H9 (cell line): ENCODE measurements around the gene RBBP9. TPM values are rescaled to one million over a fixed set of nuclear protein-coding genes. Genes with fewer than 3 reads are reported as not detected.

ENCODE experiments used
- DNase-seq: peaks from one replicate; pipeline ENCODE4 v3.0.0-alpha.2; 2017
- H2AFZ ChIP-seq: one replicate; pipeline ENCODE4 v1.6.1; 2013; ENCODE audit warnings: mild to moderate bottlenecking, low read length, control low read depth, moderate library complexity
- H2AK5ac ChIP-seq: 2 replicates; pipeline ENCODE4 v1.6.1; 2013; ENCODE audit warnings: low read length, control low read depth, mixed read lengths; ENCODE audit not compliant: insufficient read length
- H2BK120ac ChIP-seq: one replicate; pipeline ENCODE4 v1.6.1; 2013; ENCODE audit warnings: low read depth, mild to moderate bottlenecking, low read length, control low read depth, inconsistent platforms; ENCODE audit not compliant: poor library complexity, severe bottlenecking
- H2BK12ac ChIP-seq: 2 replicates; pipeline ENCODE4 v1.6.1; 2013; ENCODE audit warnings: low read length, control low read depth, mixed read lengths, low read depth; ENCODE audit not compliant: insufficient read length
- H2BK15ac ChIP-seq: 2 replicates; pipeline ENCODE4 v1.6.1; 2013; ENCODE audit warnings: low read depth, low read length, control low read depth
- H2BK20ac ChIP-seq: one replicate; pipeline ENCODE4 v1.6.1; 2013; ENCODE audit warnings: low read depth, mild to moderate bottlenecking, low read length, control low read depth, inconsistent platforms; ENCODE audit not compliant: poor library complexity, severe bottlenecking
- H2BK5ac ChIP-seq: 2 replicates; pipeline ENCODE4 v1.6.1; 2013; ENCODE audit warnings: low read length, control low read depth, mixed read lengths; ENCODE audit not compliant: insufficient read length
- H3K14ac ChIP-seq: 2 replicates; pipeline ENCODE4 v1.6.1; 2013; ENCODE audit warnings: low read length, control low read depth; ENCODE audit not compliant: insufficient read depth
- H3K18ac ChIP-seq: 2 replicates; pipeline ENCODE4 v1.6.1; 2013; ENCODE audit warnings: low read depth, mild to moderate bottlenecking, mixed read lengths, low read length, control low read depth; ENCODE audit not compliant: insufficient read length
- H3K23ac ChIP-seq: 2 replicates; pipeline ENCODE4 v1.6.1; 2013; ENCODE audit warnings: low read length, control low read depth, mixed read lengths, low read depth; ENCODE audit not compliant: insufficient read length
- H3K23me2 ChIP-seq: 2 replicates; pipeline ENCODE4 v1.6.1; 2013; ENCODE audit warnings: low read depth, mild to moderate bottlenecking, mixed read lengths, low read length, control low read depth; ENCODE audit not compliant: insufficient read length, poor library complexity, severe bottlenecking
- H3K27ac ChIP-seq: 2 replicates; pipeline ENCODE4 v1.5.1; 2013; ENCODE audit warnings: low read length, control low read depth, mixed read lengths, low read depth; ENCODE audit not compliant: insufficient read length
- H3K27me3 ChIP-seq: 2 replicates; pipeline ENCODE4 v1.6.1; 2013; ENCODE audit warnings: low read length, control low read depth, inconsistent platforms; ENCODE audit not compliant: insufficient read depth
- H3K4ac ChIP-seq: 2 replicates; pipeline ENCODE4 v1.6.1; 2013; ENCODE audit warnings: low read depth, mild to moderate bottlenecking, control low read depth, inconsistent platforms, low read length, moderate library complexity
- H3K4me1 ChIP-seq: 2 replicates; pipeline ENCODE4 v1.6.1; 2013; ENCODE audit warnings: low read length, control low read depth, inconsistent platforms; ENCODE audit not compliant: insufficient read depth
- H3K4me2 ChIP-seq: 2 replicates; pipeline ENCODE4 v1.6.1; 2013; ENCODE audit warnings: low read length, control low read depth, mixed read lengths; ENCODE audit not compliant: insufficient read length, insufficient read depth
- H3K56ac ChIP-seq: 2 replicates; pipeline ENCODE4 v1.6.1; 2013; ENCODE audit warnings: low read depth, mild to moderate bottlenecking, mixed read lengths, low read length, control low read depth; ENCODE audit not compliant: insufficient read length
- H3K79me1 ChIP-seq: 2 replicates; pipeline ENCODE4 v1.6.1; 2013; ENCODE audit warnings: low read depth, mild to moderate bottlenecking, moderate library complexity, low read length, control low read depth, inconsistent platforms; ENCODE audit not compliant: insufficient read depth, poor library complexity, severe bottlenecking
- H3K79me2 ChIP-seq: 2 replicates; pipeline ENCODE4 v1.6.1; 2013; ENCODE audit warnings: low read length, control low read depth, inconsistent platforms; ENCODE audit not compliant: insufficient read depth
- H3K9ac ChIP-seq: 2 replicates; pipeline ENCODE4 v1.6.1; 2013; ENCODE audit warnings: low read length, control low read depth, mixed read lengths; ENCODE audit not compliant: insufficient read length; ENCODE audit errors: extremely low read depth
- H3K9me3 ChIP-seq: one replicate; pipeline ENCODE4 v1.6.1; 2013; ENCODE audit warnings: low read depth, low read length, inconsistent platforms; ENCODE audit not compliant: control insufficient read depth
- H3T11ph ChIP-seq: one replicate; pipeline ENCODE4 v1.6.1; 2013; ENCODE audit warnings: mild to moderate bottlenecking, low read length, control low read depth, inconsistent platforms
- H4K20me1 ChIP-seq: one replicate; pipeline ENCODE4 v1.6.1; 2013; ENCODE audit not compliant: control insufficient read depth, insufficient read length, insufficient read depth
- H4K5ac ChIP-seq: 2 replicates; pipeline ENCODE4 v1.6.1; 2013; ENCODE audit warnings: low read depth, mild to moderate bottlenecking, mixed read lengths, low read length, control low read depth; ENCODE audit not compliant: insufficient read length
- H4K8ac ChIP-seq: replicated peaks from 2 replicates; pipeline ENCODE4 v1.6.1; 2013; ENCODE audit warnings: low read length, control low read depth, mixed read lengths, low read depth; ENCODE audit not compliant: insufficient read length
- H4K91ac ChIP-seq: 2 replicates; pipeline ENCODE4 v1.6.1; 2013; ENCODE audit warnings: low read depth, mild to moderate bottlenecking, moderate library complexity, mixed read lengths, low read length, control low read depth; ENCODE audit not compliant: insufficient read length
- H3K27ac Mint-ChIP-seq, 3 experiments: 2 replicates in 2 of 3; 3 replicates in 1 of 3; pipeline ENCODE4 v1.8.0; 2020 to 2021; ENCODE audit warnings: mixed read lengths in 3 of 3, mild to moderate bottlenecking in 1 of 3, moderate library complexity in 1 of 3
- H3K27me3 Mint-ChIP-seq: 2 replicates; pipeline ENCODE4 v1.8.0; 2021; ENCODE audit warnings: low read depth, mild to moderate bottlenecking, moderate library complexity, mixed read lengths
- H3K36me3 Mint-ChIP-seq, 3 experiments: 2 replicates in 2 of 3; 3 replicates in 1 of 3; pipeline ENCODE4 v1.8.0; 2020 to 2021; ENCODE audit warnings: low read depth in 3 of 3, mixed read lengths in 3 of 3; ENCODE audit not compliant: insufficient read depth in 1 of 3
- H3K4me1 Mint-ChIP-seq, 2 experiments: 2 replicates each; pipeline ENCODE4 v1.8.0; 2020; ENCODE audit warnings: mixed read lengths in 2 of 2
- H3K4me3 Mint-ChIP-seq, 2 experiments: 2 replicates in 1 of 2; 3 replicates in 1 of 2; pipeline ENCODE4 v1.8.0; 2020 to 2021; ENCODE audit warnings: mild to moderate bottlenecking in 2 of 2, mixed read lengths in 2 of 2, moderate library complexity in 1 of 2
- H3K9me3 Mint-ChIP-seq, 2 experiments: 2 replicates in 1 of 2; 3 replicates in 1 of 2; pipeline ENCODE4 v1.8.0; 2020; ENCODE audit warnings: mild to moderate bottlenecking in 2 of 2, mixed read lengths in 2 of 2, moderate library complexity in 1 of 2
- WGBS: extraction: QIAGEN DNeasy Blood & Tissue Kit; methylation state at CpG from one replicate; pipeline ENCODE4 v1.1.7; 2013; ENCODE audit warnings: missing lambda C conversion rate, low lambda C conversion rate, mixed read lengths; ENCODE audit not compliant: insufficient read length; ENCODE audit errors: extremely low coverage; 5-methylcytosine and 5-hydroxymethylcytosine counted together
- total RNA-seq: library from RNA; stranded (reverse); gene quantifications from 2 replicates; pipeline ENCODE4 v1.2.1, GENCODE V29; 2021
- TF ChIP-seq, protein P1 (sequence below): fragments of 200-600 bp; sonication (generic); conservative IDR thresholded peaks from 3 replicates; pipeline ENCODE4 v1.8.0; 2021; ENCODE audit warnings: antibody characterized with exemption, mild to moderate bottlenecking

RBBP9 gene
- total RNA-seq, 1 experiment from 2014 or later: 12.0 TPM

DNA sequence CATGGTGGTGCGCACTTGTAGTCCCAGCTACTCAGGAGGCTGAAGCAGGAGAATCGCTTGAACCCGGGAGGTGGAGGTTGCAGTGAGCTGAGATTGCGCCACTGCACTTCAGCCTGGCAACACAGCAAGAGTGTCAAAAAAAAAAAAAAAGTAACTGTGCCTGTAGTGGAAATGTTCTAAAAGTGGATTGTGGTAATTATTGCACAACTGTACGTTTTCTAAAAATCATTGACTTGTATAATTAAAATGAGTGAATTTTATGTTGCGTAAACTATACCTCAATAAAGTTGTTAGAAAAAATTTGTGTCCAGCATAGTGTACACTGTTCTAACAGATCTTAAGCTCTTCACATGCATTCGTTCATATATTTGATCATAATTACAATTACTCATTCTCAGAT is 16.2 kb upstream of the RBBP9 start:
- Mint-ChIP-seq H3K9me3 (no peaks in the 10 kb centered on the region), H3K4me1 (peaks cover 7 to 8% of the 10 kb centered on the region in 2 experiments; a peak in 3 of 4 replicates), H3K36me3 (peaks cover 18 to 50% (median 48%) of the 10 kb centered on the region in 3 experiments; a peak in 5 of 7 replicates), H3K27me3 (no peaks in the 10 kb centered on the region), H3K4me3 (no peak overlapping the region), H3K27ac (no peak overlapping the region)
- Histone ChIP-seq H2BK120ac (no peak overlapping the region), H4K8ac (no peak overlapping the region), H4K5ac (no peak overlapping the region), H4K20me1 (no peaks in the 10 kb centered on the region), H3K27ac (no peak overlapping the region), H3K23ac (no peak overlapping the region), H3K4me1 (no peaks in the 10 kb centered on the region), H3K79me2 (peaks cover 3% of the 10 kb centered on the region; the same call in 1 of the 2 replicates), H3K79me1 (no peaks in the 10 kb centered on the region), H3K23me2 (peaks cover 3% of the 10 kb centered on the region), H3K4ac (no peak overlapping the region), H2BK5ac (no peak overlapping the region), H3T11ph (no peak overlapping the region), H2BK20ac (no peak overlapping the region), H2BK15ac (no peak overlapping the region), H3K4me2 (no peak overlapping the region), H2BK12ac (no peak overlapping the region), H3K56ac (no peak overlapping the region), H3K27me3 (no peaks in the 10 kb centered on the region), H2AFZ (no peak overlapping the region), H2AK5ac (no peak overlapping the region), H3K14ac (no peak overlapping the region), H3K9ac (no peak overlapping the region), H3K18ac (no peak overlapping the region), H4K91ac (no peak overlapping the region), H3K9me3 (no peaks in the 10 kb centered on the region)
- no CpG with 5 or more reads among the region's 7 CpGs for WGBS
- DNase-seq: no peak
- TF ChIP-seq, protein P1, sequence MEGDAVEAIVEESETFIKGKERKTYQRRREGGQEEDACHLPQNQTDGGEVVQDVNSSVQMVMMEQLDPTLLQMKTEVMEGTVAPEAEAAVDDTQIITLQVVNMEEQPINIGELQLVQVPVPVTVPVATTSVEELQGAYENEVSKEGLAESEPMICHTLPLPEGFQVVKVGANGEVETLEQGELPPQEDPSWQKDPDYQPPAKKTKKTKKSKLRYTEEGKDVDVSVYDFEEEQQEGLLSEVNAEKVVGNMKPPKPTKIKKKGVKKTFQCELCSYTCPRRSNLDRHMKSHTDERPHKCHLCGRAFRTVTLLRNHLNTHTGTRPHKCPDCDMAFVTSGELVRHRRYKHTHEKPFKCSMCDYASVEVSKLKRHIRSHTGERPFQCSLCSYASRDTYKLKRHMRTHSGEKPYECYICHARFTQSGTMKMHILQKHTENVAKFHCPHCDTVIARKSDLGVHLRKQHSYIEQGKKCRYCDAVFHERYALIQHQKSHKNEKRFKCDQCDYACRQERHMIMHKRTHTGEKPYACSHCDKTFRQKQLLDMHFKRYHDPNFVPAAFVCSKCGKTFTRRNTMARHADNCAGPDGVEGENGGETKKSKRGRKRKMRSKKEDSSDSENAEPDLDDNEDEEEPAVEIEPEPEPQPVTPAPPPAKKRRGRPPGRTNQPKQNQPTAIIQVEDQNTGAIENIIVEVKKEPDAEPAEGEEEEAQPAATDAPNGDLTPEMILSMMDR: no peak
